Endothelial cell of umbilical vein (primary cell): ENCODE measurements around the gene PGGHG. TPM values are rescaled to one million over a fixed set of nuclear protein-coding genes. Genes with fewer than 3 reads are reported as not detected.

Experiments used
- BruUV-seq: library from RNA; stranded (reverse); fragments of 400-500 nt; replicated peaks from 2 replicates; lab custom pipeline; 2021; lab: Mats Ljungman, UMichigan
- CTCF ChIA-PET: fragments of 300-600, 350-600 bp; sonication (Branson Sonifier 250); formaldehyde crosslinking; loops from one replicate; lab custom pipeline; 2021; ENCODE audit warnings: antibody characterized with exemption, inconsistent platforms; lab: Charles Lee
- POLR2A ChIA-PET: fragments of 300-600, 350-600 bp; sonication (Branson Sonifier 250); formaldehyde crosslinking; loops from one replicate; lab custom pipeline; 2021; ENCODE audit warnings: antibody characterized with exemption, inconsistent platforms; lab: Charles Lee
- DNase-seq: peaks from one replicate; pipeline ENCODE4 v3.0.0-alpha.2; 2011; ENCODE audit warnings: low read depth, low spot score
- FAIRE-seq: peaks from 2 replicates; lab custom pipeline; 2011; peaks lifted over from hg19 to GRCh38; lab: Jason Lieb, UNC
- H2AFZ ChIP-seq: 2 replicates; pipeline ENCODE4 v1.6.0; 2012; ENCODE audit warnings: low read depth, low read length, control low read depth, inconsistent platforms
- H3K27ac ChIP-seq: 2 replicates; pipeline ENCODE4 v1.5.1; 2011; ENCODE audit warnings: low read depth, mild to moderate bottlenecking, control low read depth, low read length, moderate library complexity; ENCODE audit not compliant: insufficient read depth
- H3K27me3 ChIP-seq, 2 experiments: 2 replicates each; pipeline versions ENCODE4 v1.6.0 to v1.6.1; 2011; ENCODE audit warnings: low read length in 2 of 2, mixed read lengths in 1 of 2; ENCODE audit not compliant: control insufficient read depth in 2 of 2, insufficient read depth in 2 of 2
- H3K36me3 ChIP-seq, 2 experiments: 2 replicates in 1 of 2; 3 replicates in 1 of 2; pipeline ENCODE4 v1.5.1; 2011; ENCODE audit warnings: low read length in 2 of 2, mild to moderate bottlenecking in 1 of 2, moderate library complexity in 1 of 2; ENCODE audit not compliant: control insufficient read depth in 2 of 2, insufficient read depth in 2 of 2; ENCODE audit errors: extremely low read depth in 1 of 2
- H3K4me1 ChIP-seq: 3 replicates; pipeline ENCODE4 v1.5.1; 2011; ENCODE audit warnings: mild to moderate bottlenecking, low read length; ENCODE audit not compliant: control insufficient read depth, insufficient read depth; ENCODE audit errors: extremely low read depth
- H3K4me2 ChIP-seq: 2 replicates; pipeline ENCODE4 v1.6.1; 2011; ENCODE audit warnings: low read length, control low read depth, mixed read lengths; ENCODE audit not compliant: insufficient read depth
- H3K4me3 ChIP-seq, 3 experiments: fragments of 200-600 bp in 1 of 3; sonication (generic), shearing (Covaris generic) in 1 of 3; replicated peaks in 1 of 3; 2 replicates each; pipeline ENCODE4 v1.5.1; 2011 to 2016; ENCODE audit warnings: control low read depth in 3 of 3, low read length in 3 of 3, mild to moderate bottlenecking in 2 of 3, inconsistent platforms in 1 of 3, low read depth in 1 of 3, moderate library complexity in 1 of 3; ENCODE audit not compliant: insufficient read depth in 1 of 3
- H3K79me2 ChIP-seq: 2 replicates; pipeline ENCODE4 v1.6.0; 2012; ENCODE audit warnings: low read length, inconsistent platforms; ENCODE audit not compliant: control insufficient read depth, insufficient read depth
- H3K9ac ChIP-seq: replicated peaks from 2 replicates; pipeline ENCODE3; 2011; ENCODE audit warnings: low read length, control low read depth; ENCODE audit not compliant: insufficient read depth; ENCODE audit errors: extremely low read depth
- H3K9me1 ChIP-seq: replicated peaks from 3 replicates; pipeline ENCODE4 v1.6.0; 2011; ENCODE audit warnings: mild to moderate bottlenecking, low read length; ENCODE audit not compliant: control insufficient read depth, insufficient read depth; ENCODE audit errors: extremely low read depth
- H3K9me3 ChIP-seq: replicated peaks from 2 replicates; pipeline ENCODE4 v1.5.1; 2012; ENCODE audit warnings: low read length, inconsistent platforms; ENCODE audit not compliant: control insufficient read depth, insufficient read depth
- H4K20me1 ChIP-seq: replicated peaks from 2 replicates; pipeline ENCODE3; 2011; ENCODE audit warnings: mild to moderate bottlenecking, low read length; ENCODE audit not compliant: control insufficient read depth, insufficient read depth; ENCODE audit errors: extremely low read depth
- EZH2 ChIP-seq: IDR thresholded peaks from 2 replicates; pipeline ENCODE4 v1.6.1; 2012; ENCODE audit warnings: borderline replicate concordance, low read depth, mild to moderate bottlenecking, moderate library complexity, low read length, inconsistent platforms; ENCODE audit not compliant: severe bottlenecking
- JUN ChIP-seq: IDR thresholded peaks from 2 replicates; pipeline ENCODE4 v1.6.1; 2011; ENCODE audit warnings: borderline replicate concordance, low read depth; ENCODE audit not compliant: insufficient read length, insufficient read depth
- POLR2A ChIP-seq: IDR thresholded peaks from 2 replicates; pipeline ENCODE4 v1.6.1; 2012; ENCODE audit warnings: low read depth, mild to moderate bottlenecking, control low read depth, low read length
- POLR2AphosphoS5 ChIP-seq: IDR thresholded peaks from 2 replicates; pipeline ENCODE4 v1.6.1; 2012; ENCODE audit warnings: low read depth, mild to moderate bottlenecking, control low read depth, low read length, moderate library complexity; ENCODE audit not compliant: insufficient read depth
- dilution Hi-C: fragments of 300-500 bp; cut with MboI; formaldehyde crosslinking; loops from one replicate; pipeline ENCODE4 v1.15.0; 2019; ENCODE audit warnings: low sequenced_read_pairs; ENCODE audit not compliant: extremely low pct_ligation_motif_present
- intact Hi-C: fragments of 100-400 bp; cut with micrococcal nuclease; formaldehyde crosslinking; loops from one replicate; pipeline ENCODE4 v1.10.0; 2022
- polyA plus RNA-seq, 4 experiments: library from polyadenylated mRNA; depleted of rRNA in 3 of 4; stranded (reverse) in 3 of 4; unstranded in 1 of 4; fragments of >200 nt; gene quantifications; 2 replicates each; pipeline versions ENCODE4 v1.2.1 to v1.2.3, GENCODE V29; 2011 to 2012; ENCODE audit warnings: missing spikeins in 1 of 4
- total RNA-seq: library from RNA; stranded (reverse); gene quantifications from 2 replicates; pipeline ENCODE4 v1.2.3, GENCODE V29; 2021
- TF ChIP-seq, protein P1 (sequence below), 2 donors: IDR thresholded peaks; 1 replicate in 1 of 2; 2 replicates in 1 of 2; pipeline ENCODE4 v1.5.1; 2011; ENCODE audit warnings: low read length in 2 of 2, mild to moderate bottlenecking in 2 of 2, moderate library complexity in 2 of 2, control low read depth in 1 of 2, inconsistent platforms in 1 of 2, low read depth in 1 of 2; ENCODE audit not compliant: insufficient read depth in 1 of 2; ENCODE audit errors: extremely low read depth in 1 of 2

PGGHG gene
- total and polyA plus RNA-seq, 2 donors (not counting 3 experiments of a cell fraction or from before 2014, with no cell fraction given): 31.6 to 42.4 TPM

DNA sequence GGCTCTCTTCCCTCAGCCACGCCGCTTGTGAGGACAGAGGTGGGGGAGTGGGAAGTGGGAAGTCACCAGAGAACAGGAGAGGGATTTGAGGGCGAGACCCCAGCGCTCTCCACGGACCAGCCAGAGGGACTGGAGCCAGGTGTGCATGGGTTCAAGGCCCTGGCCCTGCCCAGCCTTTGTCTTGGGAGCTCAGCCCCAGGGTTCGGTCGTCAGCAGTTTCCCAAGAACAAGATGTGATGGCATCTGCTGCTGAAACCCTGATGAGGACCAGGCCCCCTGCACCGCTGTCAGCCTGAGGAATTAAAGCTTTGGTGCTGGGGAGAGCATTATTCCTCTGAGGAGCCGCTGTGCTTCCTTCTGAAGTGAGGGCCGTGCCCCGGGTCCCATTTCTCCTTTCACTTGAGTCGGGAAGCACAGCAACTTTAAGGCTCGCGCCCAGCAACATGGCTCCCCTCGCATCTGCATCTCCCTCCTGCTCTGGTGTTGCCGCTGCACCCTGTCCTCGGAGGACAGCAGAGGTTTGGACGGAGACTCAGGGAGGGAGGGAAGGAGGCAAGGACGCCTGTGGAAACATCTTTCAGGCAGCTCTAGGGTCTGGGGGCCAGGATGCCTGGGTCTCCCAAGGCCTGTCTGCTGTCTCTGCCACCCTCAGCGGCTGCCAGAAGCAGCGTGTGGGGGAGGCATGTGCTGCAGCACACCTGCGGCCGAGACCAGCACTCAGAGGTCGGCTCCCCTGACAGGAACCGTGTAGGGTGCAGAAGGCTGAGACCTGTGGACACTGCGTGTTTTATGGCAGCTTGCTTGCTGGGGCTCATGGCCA lies 6.6 kb downstream of the PGGHG start:
- Histone ChIP-seq H4K20me1 (no peaks in the 10 kb centered on the region), H3K27me3 (peaks cover 3 to 5% of the 10 kb centered on the region in 2 experiments), H3K27ac (no peak overlapping the region), H2AFZ (no peak overlapping the region), H3K9me3 (no peaks in the 10 kb centered on the region), H3K4me2 (no peak overlapping the region), H3K36me3 (peaks cover 0 to 8% of the 10 kb centered on the region in 2 experiments), H3K79me2 (no peaks in the 10 kb centered on the region), H3K4me3 (no peak overlapping the region), H3K9me1 (no peaks in the 10 kb centered on the region), H3K4me1 (no peaks in the 10 kb centered on the region), H3K9ac (no peak overlapping the region)
- no TSS peak for BruUV-seq
- ChIA-PET POLR2A (no interaction called here), CTCF (no interaction called here)
- no peak for DNase-seq
- TF ChIP-seq POLR2A (no peak), POLR2AphosphoS5 (no peak), EZH2 (no peak), JUN (no peak)
- TF ChIP-seq, protein P1, sequence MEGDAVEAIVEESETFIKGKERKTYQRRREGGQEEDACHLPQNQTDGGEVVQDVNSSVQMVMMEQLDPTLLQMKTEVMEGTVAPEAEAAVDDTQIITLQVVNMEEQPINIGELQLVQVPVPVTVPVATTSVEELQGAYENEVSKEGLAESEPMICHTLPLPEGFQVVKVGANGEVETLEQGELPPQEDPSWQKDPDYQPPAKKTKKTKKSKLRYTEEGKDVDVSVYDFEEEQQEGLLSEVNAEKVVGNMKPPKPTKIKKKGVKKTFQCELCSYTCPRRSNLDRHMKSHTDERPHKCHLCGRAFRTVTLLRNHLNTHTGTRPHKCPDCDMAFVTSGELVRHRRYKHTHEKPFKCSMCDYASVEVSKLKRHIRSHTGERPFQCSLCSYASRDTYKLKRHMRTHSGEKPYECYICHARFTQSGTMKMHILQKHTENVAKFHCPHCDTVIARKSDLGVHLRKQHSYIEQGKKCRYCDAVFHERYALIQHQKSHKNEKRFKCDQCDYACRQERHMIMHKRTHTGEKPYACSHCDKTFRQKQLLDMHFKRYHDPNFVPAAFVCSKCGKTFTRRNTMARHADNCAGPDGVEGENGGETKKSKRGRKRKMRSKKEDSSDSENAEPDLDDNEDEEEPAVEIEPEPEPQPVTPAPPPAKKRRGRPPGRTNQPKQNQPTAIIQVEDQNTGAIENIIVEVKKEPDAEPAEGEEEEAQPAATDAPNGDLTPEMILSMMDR (IDR thresholded peaks at IDR 0.05; ENCODE audit: extremely low read depth in 1 of 2, insufficient read depth in 1 of 2, low read depth in 1 of 2, low read length in 2 of 2): no peak
- intact Hi-C loops (no loop called here), dilution Hi-C loops (no loop called here)
- no peak for FAIRE-seq
